B cell (primary cell): ENCODE measurements around the gene ANKRD33B. TPM values are rescaled to one million over a fixed set of nuclear protein-coding genes. Genes with fewer than 3 reads are reported as not detected.

ENCODE experiments used
- ATAC-seq: fragments of 200-7000 bp; cut with Tn5 transposase; one replicate; pipeline ENCODE4 v1.10.0; 2021; ENCODE audit warnings: low read depth, mild to moderate bottlenecking, moderate number of reproducible peaks, moderate library complexity
- CTCF ChIA-PET: fragments of 350-600 bp; sonication (Branson Sonifier 250); formaldehyde crosslinking; loops from one replicate; lab custom pipeline; 2021; ENCODE audit warnings: antibody characterized with exemption, inconsistent platforms; lab: Charles Lee
- POLR2A ChIA-PET: fragments of 350-600 bp; sonication (Branson Sonifier 250); formaldehyde crosslinking; loops from one replicate; lab custom pipeline; 2021; ENCODE audit warnings: antibody characterized with exemption; lab: Charles Lee
- DNase-seq: peaks from one replicate; pipeline ENCODE4 v3.0.0; 2013
- H2AFZ ChIP-seq: 2 replicates; pipeline ENCODE4 v1.6.1; 2012; ENCODE audit warnings: mild to moderate bottlenecking, low read depth, low read length; ENCODE audit not compliant: insufficient read depth, poor library complexity, severe bottlenecking
- H3K27ac ChIP-seq, 2 donors: 1 replicate in 1 of 2; 2 replicates in 1 of 2; pipeline ENCODE4 v1.5.1; 2012 to 2013; ENCODE audit warnings: low read length in 2 of 2, mild to moderate bottlenecking in 2 of 2, moderate library complexity in 1 of 2
- H3K27me3 ChIP-seq, 4 experiments: fragments of 200-600 bp in 1 of 4; sonication (generic) in 1 of 4; replicated peaks in 1 of 4; 1 replicate in 2 of 4; 2 replicates in 2 of 4; pipeline versions ENCODE4 v1.6.1 to v1.7.0; 2013 to 2016; ENCODE audit warnings: low read length in 3 of 4, mild to moderate bottlenecking in 2 of 4, mixed read lengths in 1 of 4, moderate library complexity in 1 of 4; ENCODE audit not compliant: insufficient read depth in 4 of 4, control insufficient read depth in 3 of 4; ENCODE audit errors: control extremely low read depth in 1 of 4
- H3K36me3 ChIP-seq, 2 experiments: replicated peaks in 1 of 2; 1 replicate in 1 of 2; 2 replicates in 1 of 2; pipeline versions ENCODE4 v1.6.1 to v1.7.1; 2013; ENCODE audit warnings: low read length in 1 of 2; ENCODE audit not compliant: insufficient read depth in 2 of 2, control insufficient read depth in 1 of 2; ENCODE audit errors: control extremely low read depth in 1 of 2, extremely low read depth in 1 of 2
- H3K4me1 ChIP-seq, 2 donors: fragments of 200-600 bp in 1 of 2; sonication (generic) in 1 of 2; 1 replicate in 1 of 2; 2 replicates in 1 of 2; pipeline versions ENCODE4 v1.5.1 to v1.6.1; 2013 to 2017; ENCODE audit warnings: low read length in 2 of 2; ENCODE audit not compliant: control insufficient read depth in 2 of 2, insufficient read depth in 2 of 2
- H3K4me2 ChIP-seq: replicated peaks from 2 replicates; pipeline ENCODE3; 2012; ENCODE audit warnings: mild to moderate bottlenecking, low read depth, low read length; ENCODE audit not compliant: poor library complexity, severe bottlenecking
- H3K4me3 ChIP-seq, 5 experiments: fragments of 200-600 bp in 1 of 5; sonication (generic) in 1 of 5; 1 replicate in 3 of 5; 2 replicates in 2 of 5; pipeline versions ENCODE4 v1.5.1 to v1.7.0; 2011 to 2016; ENCODE audit warnings: low read length in 4 of 5, mild to moderate bottlenecking in 4 of 5, low read depth in 2 of 5, control low read depth in 1 of 5, moderate library complexity in 1 of 5; ENCODE audit not compliant: insufficient read depth in 1 of 5; ENCODE audit errors: control extremely low read depth in 1 of 5, extremely low read depth in 1 of 5
- H3K79me2 ChIP-seq: fragments of 200-600 bp; sonication (generic); one replicate; pipeline ENCODE4 v1.6.0; 2016; ENCODE audit warnings: low read length; ENCODE audit not compliant: control insufficient read depth, insufficient read depth
- H3K9ac ChIP-seq: fragments of 200-600 bp; sonication (generic); 2 replicates; pipeline ENCODE4 v1.6.1; 2017; ENCODE audit warnings: mild to moderate bottlenecking, low read length, moderate library complexity
- H3K9me3 ChIP-seq, 3 donors: one replicate each; pipeline versions ENCODE4 v1.6.1 to v1.7.1; 2013; ENCODE audit warnings: low read length in 2 of 3; ENCODE audit not compliant: control insufficient read depth in 2 of 3, insufficient read depth in 1 of 3; ENCODE audit errors: control extremely low read depth in 1 of 3
- H4K20me1 ChIP-seq: 2 replicates; pipeline ENCODE4 v1.6.0; 2012; ENCODE audit warnings: mild to moderate bottlenecking, low read length; ENCODE audit not compliant: insufficient read depth, control insufficient read depth, poor library complexity, severe bottlenecking
- H3K27ac Mint-ChIP-seq: one replicate; pipeline ENCODE4 v1.8.0; 2021; ENCODE audit warnings: mixed read lengths
- H3K27me3 Mint-ChIP-seq: one replicate; pipeline ENCODE4 v1.8.0; 2021; ENCODE audit warnings: mixed read lengths
- H3K4me1 Mint-ChIP-seq: one replicate; pipeline ENCODE4 v1.8.0; 2021; ENCODE audit warnings: mixed read lengths
- H3K4me3 Mint-ChIP-seq: one replicate; pipeline ENCODE4 v1.8.0; 2021; ENCODE audit warnings: mixed read lengths
- H3K9me3 Mint-ChIP-seq: one replicate; pipeline ENCODE4 v1.8.0; 2022; ENCODE audit warnings: mixed read lengths; ENCODE audit not compliant: insufficient read depth
- EZH2 ChIP-seq: IDR thresholded peaks from 2 replicates; pipeline ENCODE4 v1.6.1; 2012; ENCODE audit warnings: borderline replicate concordance, low read depth, mild to moderate bottlenecking, moderate library complexity, low read length; ENCODE audit not compliant: insufficient read depth, poor library complexity, severe bottlenecking
- WGBS: methylation state at CpG from one replicate; pipeline ENCODE4 v1.1.5; 2013; ENCODE audit warnings: missing lambda C conversion rate; ENCODE audit not compliant: insufficient coverage; 5-methylcytosine and 5-hydroxymethylcytosine counted together
- intact Hi-C: fragments of 100-400 bp; cut with micrococcal nuclease; formaldehyde crosslinking; loops from one replicate; pipeline ENCODE4 v1.10.0; 2022
- polyA plus RNA-seq: library from polyadenylated mRNA; depleted of rRNA; stranded (reverse); fragments of >200 nt; gene quantifications from 2 replicates; pipeline ENCODE4 v1.2.3, GENCODE V29; 2012
- total RNA-seq, 2 donors: library from RNA; stranded (reverse); fragments of 120-200 nt in 1 of 2; gene quantifications; 1 replicate in 1 of 2; 2 replicates in 1 of 2; pipeline versions ENCODE4 v1.2.3 to v1.2.4, GENCODE V29; 2013 to 2022
- TF ChIP-seq, protein P1 (sequence below): fragments of 200-600 bp; IDR thresholded peaks from one replicate; pipeline ENCODE4 v1.8.0; 2022; ENCODE audit warnings: antibody characterized with exemption, mild to moderate bottlenecking

Gene ANKRD33B
- total and polyA plus RNA-seq, 2 donors (not counting 1 experiment from before 2014, with no cell fraction given): 2.9 to 23.4 TPM

DNA sequence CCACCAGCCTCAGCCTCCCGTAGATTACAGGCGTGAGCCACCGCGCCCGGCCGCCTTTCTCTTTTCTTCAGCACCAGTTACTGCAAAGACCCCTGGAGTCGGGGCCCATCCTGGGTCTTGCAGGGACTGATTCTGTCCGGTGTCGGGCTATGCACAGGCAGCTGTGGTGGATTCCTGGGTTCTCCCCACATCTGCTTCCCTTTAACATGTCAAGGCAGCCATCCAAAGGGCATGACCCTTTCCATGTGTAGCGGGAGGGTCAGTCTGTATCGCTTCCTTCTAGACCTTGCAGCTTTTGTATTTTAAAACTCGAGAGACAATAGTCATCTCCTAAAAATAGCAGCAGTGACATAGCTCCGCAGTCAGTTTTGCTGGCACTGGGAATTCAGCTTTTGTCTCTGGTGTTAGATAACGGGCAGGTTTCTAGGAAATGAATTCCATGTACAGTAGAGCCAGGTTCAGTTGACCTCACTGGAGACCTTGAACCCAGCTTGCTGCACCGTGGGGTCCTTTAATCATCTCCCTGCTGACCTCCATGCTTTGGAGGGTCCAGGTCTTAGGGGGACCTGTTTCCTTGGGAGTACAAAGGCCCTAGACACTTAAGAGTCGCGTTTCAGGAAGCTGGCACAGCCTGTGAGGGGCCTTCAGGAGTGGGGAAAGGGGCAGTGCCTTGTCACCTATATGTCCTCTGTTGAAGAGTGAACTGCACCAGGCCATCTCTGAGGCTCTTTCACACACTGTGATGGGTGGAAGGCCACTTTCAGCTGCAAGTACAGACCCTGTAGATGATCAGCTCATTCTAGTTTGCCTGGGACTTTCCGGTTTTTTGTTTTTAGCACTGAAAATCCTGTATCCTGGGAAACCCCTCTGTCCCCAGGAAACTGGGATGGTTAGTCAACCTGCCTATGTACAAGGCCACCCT, 13.8 kb downstream of the ANKRD33B start:
- Histone ChIP-seq H3K4me3 (no peak overlapping the region), H3K9ac (no peak overlapping the region), H3K79me2 (peaks cover 80% of the 10 kb centered on the region), H3K36me3 (no peaks in the 10 kb centered on the region), H3K27ac (no peak overlapping the region), H3K4me2 (peak overlapping the region; percentile 69), H2AFZ (no peak overlapping the region), H3K9me3 (peaks cover 0 to 4% (median 0%) of the 10 kb centered on the region in 3 donors), H4K20me1 (peaks cover 69% of the 10 kb centered on the region), H3K27me3 (no peaks in the 10 kb centered on the region), H3K4me1 (peaks cover 59 to 60% of the 10 kb centered on the region in 2 donors)
- POLR2A ChIA-PET: interaction anchor here (1.2 to 2.6 kb wide), 5 partner anchors 11 to 224 kb away, joined by 3 to 10 read pairs (median 6); partner anchors contain the start of genes ANKRD33B and MARCHF6
- Mint-ChIP-seq H3K9me3 (no peaks in the 10 kb centered on the region), H3K27me3 (no peaks in the 10 kb centered on the region), H3K4me3 (peak overlapping the region; percentile 52), H3K27ac (peak overlapping the region; percentile 64), H3K4me1 (peaks cover 81% of the 10 kb centered on the region)
- intact Hi-C loops: loop anchor here (2.0 to 5.0 kb wide), 2 partner anchors 125 to 185 kb away; partner anchors contain the start of gene DAP
- peak; percentile 12 for DNase-seq
- TF ChIP-seq EZH2: no peak
- TF ChIP-seq, protein P1, sequence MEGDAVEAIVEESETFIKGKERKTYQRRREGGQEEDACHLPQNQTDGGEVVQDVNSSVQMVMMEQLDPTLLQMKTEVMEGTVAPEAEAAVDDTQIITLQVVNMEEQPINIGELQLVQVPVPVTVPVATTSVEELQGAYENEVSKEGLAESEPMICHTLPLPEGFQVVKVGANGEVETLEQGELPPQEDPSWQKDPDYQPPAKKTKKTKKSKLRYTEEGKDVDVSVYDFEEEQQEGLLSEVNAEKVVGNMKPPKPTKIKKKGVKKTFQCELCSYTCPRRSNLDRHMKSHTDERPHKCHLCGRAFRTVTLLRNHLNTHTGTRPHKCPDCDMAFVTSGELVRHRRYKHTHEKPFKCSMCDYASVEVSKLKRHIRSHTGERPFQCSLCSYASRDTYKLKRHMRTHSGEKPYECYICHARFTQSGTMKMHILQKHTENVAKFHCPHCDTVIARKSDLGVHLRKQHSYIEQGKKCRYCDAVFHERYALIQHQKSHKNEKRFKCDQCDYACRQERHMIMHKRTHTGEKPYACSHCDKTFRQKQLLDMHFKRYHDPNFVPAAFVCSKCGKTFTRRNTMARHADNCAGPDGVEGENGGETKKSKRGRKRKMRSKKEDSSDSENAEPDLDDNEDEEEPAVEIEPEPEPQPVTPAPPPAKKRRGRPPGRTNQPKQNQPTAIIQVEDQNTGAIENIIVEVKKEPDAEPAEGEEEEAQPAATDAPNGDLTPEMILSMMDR: no peak
- WGBS: 75% methylated on average over 15 of the region's 18 CpGs
- CTCF ChIA-PET: interaction anchor here (0.8 to 3.4 kb wide), 7 partner anchors 11 to 124 kb away, joined by 3 to 13 read pairs (median 4); no protein-coding TSS in a partner anchor
- ATAC-seq: no peak
